ENCODE results near the gene TTC12.

- TF ChIP-seq, protein P1, sequence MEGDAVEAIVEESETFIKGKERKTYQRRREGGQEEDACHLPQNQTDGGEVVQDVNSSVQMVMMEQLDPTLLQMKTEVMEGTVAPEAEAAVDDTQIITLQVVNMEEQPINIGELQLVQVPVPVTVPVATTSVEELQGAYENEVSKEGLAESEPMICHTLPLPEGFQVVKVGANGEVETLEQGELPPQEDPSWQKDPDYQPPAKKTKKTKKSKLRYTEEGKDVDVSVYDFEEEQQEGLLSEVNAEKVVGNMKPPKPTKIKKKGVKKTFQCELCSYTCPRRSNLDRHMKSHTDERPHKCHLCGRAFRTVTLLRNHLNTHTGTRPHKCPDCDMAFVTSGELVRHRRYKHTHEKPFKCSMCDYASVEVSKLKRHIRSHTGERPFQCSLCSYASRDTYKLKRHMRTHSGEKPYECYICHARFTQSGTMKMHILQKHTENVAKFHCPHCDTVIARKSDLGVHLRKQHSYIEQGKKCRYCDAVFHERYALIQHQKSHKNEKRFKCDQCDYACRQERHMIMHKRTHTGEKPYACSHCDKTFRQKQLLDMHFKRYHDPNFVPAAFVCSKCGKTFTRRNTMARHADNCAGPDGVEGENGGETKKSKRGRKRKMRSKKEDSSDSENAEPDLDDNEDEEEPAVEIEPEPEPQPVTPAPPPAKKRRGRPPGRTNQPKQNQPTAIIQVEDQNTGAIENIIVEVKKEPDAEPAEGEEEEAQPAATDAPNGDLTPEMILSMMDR (conservative IDR thresholded peaks at IDR 0.05; ENCODE audit: low read length): no peak
- TF ChIP-seq EZH2phosphoT487 (IDR thresholded peaks at IDR 0.05; ENCODE audit: borderline replicate concordance, low read depth, low read length): no peak
Measured at GRCh38 chr11:113397212-113397611, 82.8 kb downstream of the TTC12 start.

Measured in OCI-LY7 (cell line).